NCI-H69 (cell line): ENCODE data around the gene NPIPB5.
"Not testable (repeated sequence)": the region's sequence is repeated elsewhere in the genome, so short reads cannot be mapped to it uniquely, and the experiment has no call there.

ENCODE experiments used
- DNase-seq: peaks from one replicate; lab custom pipeline; 2025; lab: John Stamatoyannopoulos, UW

Gene NPIPB5

GRCh38 chr16:22510591-22510990, at the start of gene NPIPB5:
TSS of gene NPIPB5 (plus strand) at chr16:22510891. CDS start at chr16:22513802, 2,911 bp downstream.
- not testable (repeated sequence) for DNase-seq

DNA sequence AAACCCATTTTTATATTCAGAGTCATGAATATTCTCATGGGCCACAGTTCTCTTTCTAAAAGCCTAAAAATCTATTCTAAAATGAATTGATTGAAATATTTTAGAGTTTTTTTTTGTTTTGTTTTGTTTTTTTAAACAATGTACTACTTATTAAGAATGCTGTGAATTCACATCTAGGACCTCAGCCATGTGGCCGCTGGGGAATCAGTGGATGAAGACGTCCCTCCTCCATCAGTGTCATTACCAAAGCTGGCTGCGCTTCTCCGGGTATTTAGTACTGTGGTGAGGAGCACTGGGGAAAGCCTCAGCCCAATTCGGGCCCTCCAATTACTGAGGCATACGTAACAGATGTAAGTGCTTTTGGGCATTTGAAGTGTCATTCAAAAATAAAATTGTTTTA, 41.8 kb upstream of the NPIPB5 start:
- DNase-seq = not testable (repeated sequence)

DNA sequence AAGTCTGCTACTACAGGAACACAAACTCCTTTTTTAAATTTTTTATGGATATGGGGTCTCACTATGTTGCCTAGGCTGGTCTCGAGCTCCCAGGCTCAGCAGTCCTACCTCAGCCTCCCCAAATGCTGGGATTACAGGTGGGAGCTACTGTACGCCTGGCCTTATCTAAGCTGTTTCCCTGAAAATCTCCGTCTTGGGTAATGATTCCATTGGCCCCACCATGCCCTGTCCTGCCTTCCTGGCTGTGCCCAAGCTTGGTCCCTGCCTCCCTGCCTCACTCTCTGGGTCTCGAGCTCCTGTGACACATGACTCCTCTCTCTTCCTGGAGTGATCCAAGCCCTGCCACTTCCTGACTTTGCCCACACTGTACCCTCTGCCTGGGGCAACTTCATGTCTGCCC, 27.3 kb downstream of the NPIPB5 start:
- DNase-seq = not testable (repeated sequence)

- not testable (repeated sequence) for DNase-seq
These were observed 34.1 kb downstream of the NPIPB5 start for GRCh38 chr16:22544809-22545208.

- not testable (repeated sequence) for DNase-seq
These were observed 35.9 kb downstream of the NPIPB5 start for GRCh38 chr16:22546630-22547029.

GRCh38 chr16:22547170-22547765, 36.6 kb downstream of the NPIPB5 start:
- DNase-seq = not testable (repeated sequence)

DNA sequence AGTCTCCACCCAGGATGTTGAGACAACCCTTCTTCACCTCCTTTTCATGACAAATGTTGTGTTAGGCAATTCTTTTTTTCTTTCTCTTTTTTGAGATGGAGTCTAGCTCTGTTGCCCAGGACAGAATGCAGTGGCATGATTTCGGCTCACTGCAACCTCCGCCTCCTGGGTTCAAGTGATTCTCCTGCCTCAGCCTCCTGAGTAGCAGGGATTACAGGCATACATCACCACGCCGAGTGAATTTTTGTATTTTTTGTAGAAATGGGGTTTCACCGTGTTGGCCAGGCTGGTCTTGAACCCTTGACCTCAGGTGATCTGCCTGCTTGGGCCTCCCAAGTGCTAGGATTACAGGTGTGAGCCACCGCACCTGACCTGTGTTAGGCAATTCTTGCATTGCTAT, 39.2 kb downstream of the NPIPB5 start:
- not testable (repeated sequence) for DNase-seq

DNA sequence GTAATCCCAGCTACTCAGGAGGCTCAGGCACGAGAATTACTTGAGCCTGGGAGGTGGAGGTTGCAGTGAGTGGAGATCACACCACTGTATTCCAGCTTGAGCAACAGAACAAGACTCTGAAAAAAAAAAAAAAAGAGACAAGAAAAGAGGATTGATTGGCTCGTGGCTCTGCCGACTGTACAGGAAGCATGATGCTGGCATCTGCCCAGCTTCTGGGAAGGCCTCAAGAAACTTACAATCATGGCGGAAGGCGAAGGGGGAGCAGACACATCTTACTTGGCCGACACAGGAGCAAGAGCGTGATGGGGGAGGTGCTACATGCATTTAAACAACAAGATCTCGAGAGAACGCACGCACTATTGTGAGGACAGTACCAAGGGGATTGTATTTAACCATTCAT, 40.5 kb downstream of the NPIPB5 start:
- not testable (repeated sequence) for DNase-seq

- not testable (repeated sequence) for DNase-seq
These were observed 41.0 kb downstream of the NPIPB5 start for GRCh38 chr16:22551651-22552050.

- not testable (repeated sequence) for DNase-seq
These were observed 46.1 kb downstream of the NPIPB5 start for GRCh38 chr16:22556759-22557158.
